UCSD-AML1 (cell line): Measurements from ENCODE around the gene HOXB6.

ENCODE experiments used
- DNase-seq: peaks from one replicate; lab custom pipeline; 2025; ENCODE audit not compliant: unreplicated experiment; lab: John Stamatoyannopoulos, UW

HOXB6 gene

DNA sequence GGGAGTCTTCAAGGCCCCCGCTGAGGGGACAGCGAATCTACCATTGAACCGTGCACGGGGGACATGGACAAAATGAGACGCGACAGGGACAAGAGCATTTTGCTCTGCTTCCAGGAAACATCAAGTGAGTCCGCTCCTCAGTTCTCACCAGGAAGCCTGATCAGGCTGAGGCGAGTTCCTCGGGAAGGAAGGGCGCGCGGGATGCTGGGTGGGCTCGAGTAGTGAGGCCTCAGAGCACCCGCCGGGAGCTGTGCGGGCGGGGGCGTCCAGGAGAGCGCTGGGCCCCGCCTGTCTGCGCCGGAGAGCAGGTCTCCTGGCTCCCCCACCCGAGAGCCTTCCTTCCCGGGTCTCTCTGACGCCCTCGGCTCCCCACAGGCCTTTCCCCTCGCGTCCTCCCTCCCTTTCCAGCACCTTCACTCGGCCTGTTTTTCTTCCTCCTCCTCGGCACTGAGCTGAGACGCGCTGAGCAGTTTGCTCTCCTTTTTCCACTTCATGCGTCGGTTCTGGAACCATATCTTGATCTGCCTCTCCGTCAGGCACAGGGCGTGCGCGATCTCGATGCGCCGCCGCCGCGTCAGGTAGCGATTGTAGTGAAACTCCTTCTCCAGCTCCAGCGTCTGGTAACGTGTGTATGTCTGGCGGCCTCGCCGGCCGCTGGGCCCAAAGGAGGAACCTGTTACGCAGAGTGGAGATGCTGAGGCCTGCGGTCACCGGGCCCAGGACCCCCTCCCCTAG lies 8.6 kb downstream of the HOXB6 start:
- DNase-seq: no peak

DNA sequence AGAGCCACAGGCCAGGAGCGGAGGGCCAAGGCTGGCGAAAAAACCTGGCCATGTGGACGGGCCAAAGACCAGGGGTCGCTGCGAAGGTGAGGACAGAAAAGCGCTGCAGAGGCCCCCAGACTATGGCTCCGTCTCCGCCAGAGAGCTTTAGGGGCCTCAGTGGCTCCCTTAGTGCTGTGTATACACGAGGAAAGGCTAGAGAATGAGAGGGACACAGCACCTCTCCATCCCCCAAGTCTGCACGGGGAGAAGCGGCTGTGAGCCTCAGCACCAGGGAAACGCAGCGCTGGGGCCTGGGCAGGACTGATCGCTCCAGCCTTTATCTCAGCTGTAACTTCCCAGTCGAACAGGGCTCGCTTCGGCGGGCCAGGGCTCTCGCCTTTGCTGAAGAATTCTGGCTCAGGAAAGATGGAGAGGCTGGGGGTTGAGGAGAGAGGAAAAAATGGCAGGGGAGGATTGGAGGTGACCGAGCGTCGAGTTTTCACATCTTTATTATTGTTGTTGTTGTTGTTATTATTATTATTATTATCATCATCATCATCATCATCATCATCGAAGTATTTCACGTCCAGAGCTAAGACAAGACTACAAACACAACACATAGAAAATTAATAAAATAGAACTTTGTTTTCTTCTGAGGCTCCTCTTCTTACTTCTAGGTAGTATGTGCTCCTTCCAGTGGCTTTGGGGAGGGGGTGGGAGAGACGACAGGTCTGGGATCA lies 9.3 kb downstream of the HOXB6 start:
- no peak for DNase-seq

DNA sequence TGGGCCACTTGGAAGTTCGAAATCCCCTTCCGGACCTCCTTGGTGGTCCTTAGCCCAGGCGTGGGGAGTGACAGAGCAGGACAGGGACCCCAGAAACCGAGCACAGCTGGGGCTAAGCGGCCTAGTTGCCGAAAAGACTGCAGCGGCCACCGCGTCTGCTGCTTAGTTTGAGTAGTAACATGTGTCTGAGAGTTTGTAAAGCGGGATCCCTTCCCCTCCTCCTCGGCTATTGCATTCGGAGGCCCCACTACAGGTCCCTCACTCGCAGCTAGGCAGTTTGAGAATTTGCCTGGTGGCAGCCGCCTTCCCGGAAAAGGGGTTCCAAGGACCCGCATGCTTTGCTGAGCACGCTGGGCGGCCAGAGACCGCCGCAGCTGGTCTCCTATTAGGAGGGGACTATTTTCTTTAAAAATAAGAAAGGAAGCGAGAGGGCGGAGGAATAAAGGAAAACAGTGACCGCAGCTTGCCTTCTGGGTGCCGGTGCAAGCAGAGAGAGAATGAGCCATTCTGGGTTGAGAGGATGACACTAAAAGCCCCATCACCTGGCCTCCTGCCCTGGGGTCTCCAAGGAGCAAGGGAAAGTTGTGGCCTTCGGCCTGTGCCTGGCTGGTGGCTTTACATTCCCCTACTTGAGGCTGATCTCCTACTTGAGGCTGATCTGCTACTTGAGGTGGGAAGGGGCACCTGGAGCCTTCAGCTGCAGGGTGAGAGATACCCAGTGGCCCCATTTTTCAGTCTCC lies 10.1 kb downstream of the HOXB6 start:
- no peak for DNase-seq

DNA sequence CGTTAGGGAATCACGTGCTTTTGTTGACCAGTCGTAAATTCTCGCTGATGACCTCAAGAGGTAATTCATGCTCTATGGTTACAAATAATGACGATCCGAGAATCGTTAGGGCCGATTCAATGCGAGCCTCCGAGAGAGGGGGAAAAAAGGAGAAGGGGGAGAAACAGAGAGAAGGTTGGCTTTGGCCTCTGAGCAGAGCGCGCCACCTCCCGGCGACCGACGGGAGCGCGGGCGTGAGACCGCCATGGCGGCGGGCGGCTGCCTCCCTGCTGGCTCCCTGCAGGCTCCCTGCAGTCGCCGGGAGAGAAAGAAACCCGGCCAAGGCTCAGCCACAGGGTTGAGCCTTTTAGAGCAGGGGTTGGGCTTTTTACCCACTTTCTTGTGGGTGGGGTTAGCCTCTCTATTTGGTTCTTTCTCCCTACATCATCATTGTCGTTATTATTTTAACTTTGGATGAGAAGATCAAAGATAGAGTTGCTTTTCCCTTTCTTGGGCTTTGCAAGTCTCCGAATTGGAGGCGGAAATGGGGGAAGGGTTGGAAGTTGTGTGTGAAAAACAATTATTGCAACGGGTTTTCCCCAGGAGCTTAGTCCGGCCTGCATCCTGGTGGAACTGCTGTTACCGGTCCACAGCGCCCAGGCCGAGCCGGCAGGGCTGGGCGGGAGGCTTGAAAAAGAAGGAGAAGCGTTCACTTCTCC lies 10.8 kb downstream of the HOXB6 start:
- DNase-seq: peak; percentile 81

DNA sequence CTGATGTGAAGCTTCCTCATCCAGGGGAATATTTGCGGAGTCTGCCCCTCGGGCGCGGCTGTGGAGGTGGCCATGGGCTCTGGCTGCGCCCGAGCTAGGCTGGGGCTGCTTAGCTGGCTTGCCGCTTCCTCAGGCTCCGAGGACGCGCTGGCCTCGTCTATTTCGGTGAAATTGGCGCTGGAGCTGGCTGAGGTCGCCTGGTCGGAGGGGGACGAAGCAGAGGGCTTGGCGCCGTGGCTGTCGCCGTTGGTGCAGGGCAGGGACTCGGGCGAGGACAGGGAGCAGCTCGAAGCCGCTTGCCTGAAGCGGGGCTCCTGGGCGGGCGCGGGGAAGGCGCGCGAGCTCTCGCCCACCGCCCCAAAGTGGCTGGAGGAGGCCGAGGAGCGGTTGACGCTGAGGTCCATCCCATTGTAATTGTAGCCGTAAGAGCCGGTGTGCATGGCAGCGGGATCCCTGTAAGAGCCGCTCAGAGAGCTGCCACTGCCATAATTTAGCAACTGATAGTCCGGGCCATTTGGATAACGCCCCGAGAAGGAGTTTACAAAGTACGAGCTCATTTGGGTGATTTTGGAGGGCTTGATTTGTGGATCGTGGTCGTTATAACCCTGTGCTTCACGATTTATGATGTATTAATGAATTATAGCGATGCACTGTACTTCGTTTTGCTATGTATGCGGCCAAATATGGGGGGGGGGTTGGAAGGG lies 11.5 kb downstream of the HOXB6 start, which contains the start of gene HOXB5:
Gene HOXB5, minus strand, starts transcription at position 654 of the 704 bp plus-strand sequence. Its CDS starts 97 bp downstream, at position 557.
- DNase-seq: peak; percentile 40

DNA sequence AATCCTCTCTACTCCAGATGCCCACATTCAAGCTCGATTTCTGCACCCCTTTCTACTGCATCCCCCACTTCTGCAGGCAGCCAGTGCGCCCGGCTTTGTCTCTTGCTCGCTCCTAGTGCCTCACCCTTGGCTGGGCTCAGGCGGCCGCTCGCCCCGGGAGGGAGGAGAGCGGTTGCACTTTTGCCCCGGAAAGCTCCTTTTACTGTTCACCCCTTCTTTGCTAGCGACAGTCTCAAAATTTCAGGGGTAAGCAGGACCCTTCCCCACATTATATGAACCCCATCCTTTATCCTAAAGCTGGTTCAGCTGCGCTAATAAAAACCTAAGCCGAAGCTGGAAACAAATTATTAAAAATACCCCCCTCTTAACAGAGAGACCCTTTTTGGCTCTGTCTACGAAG lies 12.2 kb downstream of the HOXB6 start:
- DNase-seq: no peak

DNA sequence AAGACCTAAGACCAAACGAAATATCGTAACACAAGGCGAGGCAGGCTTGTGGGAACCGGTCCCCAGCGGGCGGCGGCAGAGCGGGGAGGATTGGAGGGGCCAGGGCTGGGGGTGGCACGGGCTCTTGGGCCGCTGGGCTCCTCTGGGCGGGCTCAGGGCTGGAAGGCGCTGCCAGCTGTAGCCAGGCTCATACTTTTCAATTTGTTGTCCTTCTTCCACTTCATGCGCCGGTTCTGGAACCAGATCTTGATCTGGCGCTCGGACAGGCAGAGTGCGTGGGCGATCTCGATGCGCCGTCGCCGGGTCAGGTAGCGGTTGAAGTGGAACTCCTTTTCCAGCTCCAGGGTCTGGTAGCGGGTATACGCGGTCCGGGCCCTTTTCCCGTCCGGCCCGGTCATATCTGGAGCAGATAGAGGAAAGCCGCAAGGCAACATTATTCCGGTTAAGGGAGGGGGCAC lies 12.7 kb downstream of the HOXB6 start:
- no peak for DNase-seq

DNA sequence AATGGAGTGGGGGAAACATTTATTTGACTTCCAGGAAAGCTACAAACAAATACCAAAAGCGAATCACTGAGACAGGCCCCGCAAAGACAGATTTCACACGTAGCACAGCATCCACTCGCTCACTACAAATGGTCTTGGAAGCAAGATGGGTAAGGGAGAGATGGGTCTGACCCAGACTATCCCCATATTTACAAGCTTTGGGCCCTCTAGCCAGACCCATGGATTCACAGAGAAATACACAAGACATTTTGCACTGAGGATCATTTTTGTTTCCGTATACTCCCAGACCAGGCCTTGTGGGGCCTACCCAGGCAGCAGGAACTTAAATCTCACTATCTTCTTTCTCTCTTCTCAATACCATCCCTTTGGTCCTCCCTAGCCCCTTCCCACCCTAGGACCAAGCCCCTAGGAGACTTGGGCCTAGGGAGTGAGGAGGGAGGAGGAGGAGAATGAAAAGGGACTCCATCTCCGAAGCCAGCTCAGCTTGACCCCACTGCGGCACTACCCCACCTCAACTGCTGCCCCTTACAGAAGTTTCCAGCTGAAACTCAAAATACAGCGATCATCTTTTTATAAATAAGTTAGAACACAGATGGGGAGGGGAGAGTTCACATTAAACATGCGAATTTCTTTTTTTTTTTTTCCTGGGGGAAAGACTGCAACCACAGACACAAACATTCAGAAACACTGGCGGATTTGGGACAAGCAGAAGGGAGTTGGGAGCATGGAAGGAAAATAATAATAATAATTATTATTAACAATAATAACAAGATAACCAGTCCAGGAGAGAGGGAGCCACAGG lies 13.3 kb downstream of the HOXB6 start:
- DNase-seq: no peak

DNA sequence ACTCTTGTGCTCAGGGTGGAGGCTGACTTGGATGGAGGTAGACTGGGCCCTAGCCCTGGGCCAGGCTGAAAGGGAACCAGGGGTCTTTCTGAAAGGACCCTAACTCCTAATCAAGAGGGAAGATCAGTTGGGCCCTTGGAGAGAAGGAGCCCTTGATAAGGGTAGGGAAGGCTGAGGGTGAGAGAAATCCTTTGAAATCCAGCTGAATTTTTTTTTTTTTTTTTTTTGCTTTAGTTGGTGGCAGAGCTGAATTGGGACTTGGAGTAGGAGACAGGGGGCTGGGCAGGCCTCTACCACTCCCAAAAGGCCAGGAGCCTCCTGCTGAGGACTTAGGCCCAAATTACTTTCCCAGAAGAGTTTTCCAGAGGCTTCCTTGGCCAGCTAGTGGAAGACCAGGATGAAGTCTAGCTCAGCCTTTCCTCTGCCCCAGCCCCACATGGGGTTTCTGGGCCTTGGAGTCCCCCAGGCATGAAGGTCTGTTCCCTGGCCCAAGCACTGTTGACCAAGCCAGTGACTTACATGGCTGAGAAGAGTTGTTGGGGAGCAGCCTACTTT lies 14.1 kb downstream of the HOXB6 start:
- no peak for DNase-seq

DNA sequence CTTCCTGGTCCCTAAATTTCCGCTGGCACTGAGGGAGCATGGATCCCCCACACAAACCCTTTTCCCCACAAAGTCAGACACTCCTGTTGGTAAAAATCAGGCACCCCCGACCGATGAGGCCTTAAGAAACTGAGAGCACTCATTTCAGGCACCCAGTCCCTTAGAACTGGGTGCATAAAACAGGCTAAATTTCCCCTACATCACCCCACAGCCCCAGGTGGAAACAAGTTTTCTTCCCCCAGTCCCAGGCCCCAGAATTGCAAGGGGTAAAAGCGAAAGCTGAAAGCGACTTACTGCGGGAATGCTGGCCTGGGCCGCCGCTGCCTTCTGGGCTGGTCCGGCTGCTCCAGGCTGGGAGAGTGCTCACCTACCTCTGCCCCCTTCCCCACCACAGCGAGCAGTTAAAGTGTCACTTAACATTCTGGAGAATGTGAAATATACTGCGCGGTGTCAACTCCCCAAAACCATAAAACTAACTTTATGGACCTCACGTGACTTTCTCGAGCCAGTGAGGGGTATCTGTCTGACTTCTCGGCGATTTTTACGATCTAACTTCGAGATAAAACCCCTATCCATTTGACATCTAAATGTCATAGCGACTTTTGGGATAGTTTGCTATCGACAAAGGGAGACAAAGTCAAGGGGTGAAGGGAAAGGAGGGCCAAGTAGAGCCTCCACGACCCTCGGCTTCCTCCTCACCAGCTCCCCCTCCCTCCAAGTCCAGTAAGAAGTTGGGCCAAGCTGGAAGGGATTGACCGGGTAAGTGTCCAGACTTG lies 14.8 kb downstream of the HOXB6 start, which contains the start of gene HOXB3:
Gene HOXB3, minus strand, starts transcription at position 411 of the 776 bp plus-strand sequence. CDS start 37,767 bp downstream, outside the sequence.
- no peak for DNase-seq

DNA sequence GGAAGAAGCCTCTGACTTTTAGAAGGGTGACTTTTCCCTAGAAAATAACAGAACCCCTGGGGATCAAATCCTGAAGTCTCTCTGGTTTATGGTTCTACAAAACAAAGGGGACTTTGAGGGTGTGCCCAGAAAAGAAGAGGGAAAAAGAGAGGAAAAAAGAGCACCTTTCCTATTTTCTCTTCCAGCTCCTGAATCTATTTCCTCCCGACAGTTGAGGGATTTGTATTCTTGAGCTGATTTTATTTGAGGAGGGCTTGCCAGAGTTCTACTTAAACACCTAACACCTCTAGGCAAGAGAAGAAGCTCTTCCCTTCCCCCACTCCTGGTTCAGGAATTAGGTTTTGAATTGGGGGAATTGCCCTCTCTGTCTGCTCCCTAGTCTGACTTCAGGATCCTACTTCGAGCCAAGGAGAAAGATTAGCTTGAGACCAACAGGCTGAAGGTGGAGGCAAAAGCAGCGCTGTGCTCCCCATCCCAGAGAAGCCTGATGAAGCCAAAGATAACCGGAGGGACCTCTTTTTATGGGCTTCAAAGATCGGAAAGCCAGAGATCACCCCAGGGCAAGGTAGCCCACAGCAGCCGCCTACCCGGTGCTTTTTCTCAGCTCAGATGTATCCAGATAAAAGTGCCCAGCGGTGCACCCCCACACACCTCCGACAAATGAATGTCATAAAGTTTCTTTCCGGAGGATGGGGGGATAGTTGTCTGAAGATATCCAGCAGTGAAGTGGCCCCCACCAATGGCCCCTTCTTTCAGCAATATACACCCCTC lies 15.5 kb downstream of the HOXB6 start:
- no peak for DNase-seq

DNA sequence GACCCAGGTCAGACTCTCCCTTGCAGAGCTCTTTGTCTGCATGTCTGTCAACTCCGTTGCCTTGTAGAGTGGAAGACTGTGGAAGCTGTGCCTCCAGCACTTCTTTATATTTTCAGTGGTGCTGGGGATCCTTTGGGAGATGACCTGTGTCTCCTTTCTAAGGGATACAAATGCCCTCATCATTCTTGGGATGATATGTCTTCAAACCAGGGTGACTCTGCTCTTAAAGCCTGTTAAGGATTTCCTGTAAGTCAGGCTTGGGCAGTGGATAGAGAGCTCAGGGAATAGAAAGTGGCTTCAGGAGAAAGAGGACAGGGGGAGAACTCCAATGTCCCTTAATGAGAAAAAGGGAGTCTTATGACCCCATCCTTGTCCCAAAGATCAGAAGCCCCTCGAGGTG lies 16.3 kb downstream of the HOXB6 start:
- no peak for DNase-seq

DNA sequence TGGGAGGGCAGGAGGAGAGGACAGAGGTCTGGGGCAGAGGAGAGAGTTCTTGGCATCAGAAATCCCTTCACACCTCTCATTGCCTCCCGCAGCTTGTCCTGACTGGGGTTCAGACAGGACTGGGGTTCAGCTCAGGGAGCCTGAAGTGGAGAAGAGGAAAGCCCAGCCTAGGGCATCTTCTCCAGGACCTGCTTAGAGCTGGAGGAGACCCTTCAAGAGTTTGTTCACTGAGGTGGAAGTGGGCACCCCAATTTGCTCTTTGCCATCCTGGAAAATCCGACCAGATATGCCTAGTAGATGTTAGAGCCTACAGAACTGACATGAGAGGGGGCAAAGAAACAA lies 16.7 kb downstream of the HOXB6 start:
- no peak for DNase-seq

DNA sequence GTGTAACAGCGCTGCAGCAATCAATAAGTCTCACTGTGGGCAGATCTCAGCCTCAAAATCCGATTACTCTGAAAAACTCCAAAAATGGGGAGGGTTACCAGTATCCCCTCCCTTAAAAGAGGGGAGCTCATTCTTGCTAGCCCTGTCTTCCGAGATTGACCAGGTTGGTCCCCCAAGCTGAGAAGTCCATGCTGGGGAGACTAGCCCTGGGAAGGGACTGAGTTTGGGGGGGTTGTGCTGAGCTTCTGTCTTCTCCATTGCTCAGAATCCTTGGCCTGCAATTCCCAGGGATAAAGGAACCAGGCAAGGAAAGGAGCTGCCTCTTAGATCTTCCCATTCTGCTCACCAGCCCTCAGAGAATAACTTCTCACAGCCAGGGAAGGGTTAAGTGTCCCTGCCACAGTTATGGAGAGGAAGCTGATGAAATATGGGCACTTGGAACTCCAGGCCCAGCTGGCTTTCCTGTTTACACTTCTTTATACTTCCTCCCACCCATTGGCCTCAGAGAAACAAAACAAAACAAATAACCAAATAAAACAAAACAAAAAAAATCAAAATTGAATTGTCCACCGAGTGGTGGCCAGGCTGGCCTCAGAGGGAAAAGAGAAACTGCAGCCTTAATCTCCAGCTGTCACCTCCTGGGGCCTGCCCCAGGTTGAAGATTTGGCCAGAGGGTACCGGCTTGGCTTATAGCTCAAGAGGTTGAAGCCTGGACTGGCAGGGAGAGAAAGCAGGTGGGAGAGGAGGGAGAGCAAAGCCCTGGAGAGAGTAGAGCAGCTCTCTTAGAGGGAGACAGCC lies 17.3 kb downstream of the HOXB6 start:
- DNase-seq: peak; percentile 52

DNA sequence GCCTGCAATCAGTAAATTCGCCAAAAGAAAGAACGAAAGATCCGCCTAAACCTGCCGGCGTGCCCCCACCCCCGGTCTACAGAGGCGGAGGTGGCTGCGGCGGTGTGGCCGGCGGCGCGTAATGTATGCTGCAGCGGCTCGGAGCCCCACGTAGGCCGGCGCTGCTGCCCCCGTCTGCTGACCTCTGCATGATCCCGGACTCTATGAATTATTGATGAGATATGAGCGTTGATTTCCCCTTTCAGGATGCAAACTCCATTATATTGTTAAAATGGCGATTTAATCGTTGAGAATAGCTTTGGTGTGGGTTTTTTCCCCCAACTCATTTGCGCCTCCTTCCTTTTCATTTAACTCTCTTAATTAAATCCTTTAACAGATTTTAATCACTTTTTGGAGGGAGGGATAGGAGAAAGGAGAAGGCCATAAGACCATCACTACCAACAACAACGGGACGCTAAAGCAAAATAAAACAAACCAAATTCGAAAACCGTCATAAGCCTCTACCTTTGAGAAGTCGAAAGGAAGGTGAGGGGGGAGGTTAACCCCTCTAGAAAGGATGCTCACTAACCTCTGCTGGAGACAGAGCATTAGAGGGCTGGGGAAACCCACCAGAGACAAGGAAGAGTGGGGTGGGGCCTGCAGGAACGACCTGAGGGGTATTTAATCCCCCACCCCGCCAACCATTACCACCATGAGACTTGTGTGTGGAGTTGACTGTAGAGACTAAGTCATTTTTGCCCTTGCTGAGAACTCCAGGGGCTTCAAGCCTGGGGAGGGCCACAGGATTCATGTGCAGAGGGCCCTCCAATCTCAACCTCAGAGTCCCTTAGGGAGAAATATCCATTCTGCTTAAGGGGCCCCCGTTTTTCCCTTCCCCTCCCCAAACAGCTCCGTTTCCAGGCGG lies 18.2 kb downstream of the HOXB6 start:
- DNase-seq: no peak

DNA sequence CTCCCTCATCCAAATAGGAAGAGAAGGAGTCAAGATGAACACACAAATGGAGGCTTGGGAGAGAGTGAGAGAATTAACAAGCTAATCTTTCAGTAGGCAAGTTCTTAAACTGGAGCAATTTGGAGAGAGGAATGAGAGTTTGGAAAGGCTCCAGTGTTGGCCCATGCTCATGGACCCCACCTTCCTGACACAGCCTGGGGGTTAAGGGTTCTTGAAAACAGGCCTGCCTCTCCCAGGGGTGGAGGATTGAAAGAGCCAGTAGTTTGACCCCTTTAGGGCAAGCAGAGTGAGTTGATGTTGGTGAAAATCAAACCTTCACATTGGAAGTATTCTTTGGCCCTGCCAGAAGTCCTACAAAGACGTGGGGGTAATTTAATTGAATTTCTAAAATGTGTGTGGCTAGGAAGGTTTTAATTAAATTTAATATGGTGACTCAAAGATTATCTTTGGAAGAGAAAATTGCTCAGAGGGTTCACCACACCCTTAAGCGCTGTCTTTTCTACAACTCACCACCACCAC lies 20.5 kb downstream of the HOXB6 start:
- DNase-seq: no peak
